ENCODE data around the gene ELAVL1.

ELAVL1 gene

GRCh38 chr19:7969555-7969939 is 35.9 kb downstream of the ELAVL1 start:
- H3K23ac ChIP-seq (ENCODE audit: low read length), result no peak overlapping the region
- no peak overlapping the region for H3K4ac ChIP-seq (ENCODE audit: low read depth, low read length)
- no peak overlapping the region for H2BK120ac ChIP-seq (ENCODE audit: low read depth, low read length)
- H3K56ac ChIP-seq (ENCODE audit: low read length), result no peak overlapping the region
- no peak overlapping the region for H2BK5ac ChIP-seq (ENCODE audit: low read length)
- no peaks in the 10 kb centered on the region for H3K79me2 ChIP-seq (ENCODE audit: control insufficient read depth, insufficient read depth, low read length)
- H3K9ac ChIP-seq (ENCODE audit: low read length), result no peak overlapping the region
- no peak overlapping the region for H3K18ac ChIP-seq (ENCODE audit: low read length)
- H3K27me3 ChIP-seq (ENCODE audit: insufficient read depth, low read length, poor library complexity), result no peaks in the 10 kb centered on the region
- peaks cover 2% of the 10 kb centered on the region for H3K79me1 ChIP-seq (ENCODE audit: low read length)
- H2AK5ac ChIP-seq (ENCODE audit: low read length), result no peak overlapping the region
- DNase-seq, result no peak
- H4K8ac ChIP-seq (ENCODE audit: low read depth, low read length), result no peak overlapping the region
- no peaks in the 10 kb centered on the region for H3K4me1 ChIP-seq (ENCODE audit: control insufficient read depth, low read depth, low read length)
- H3K4me3 ChIP-seq (ENCODE audit: low read length), result no peak overlapping the region
- no peak overlapping the region for H4K5ac ChIP-seq (ENCODE audit: low read length)
- H2BK15ac ChIP-seq (replicated peaks; ENCODE audit: low read depth), result no peak overlapping the region
- H3K36me3 ChIP-seq (ENCODE audit: control insufficient read depth, insufficient read depth, low read length), result peaks cover 27% of the 10 kb centered on the region
- H3K27ac ChIP-seq (ENCODE audit: low read depth, low read length), result no peak overlapping the region
- WGBS (ENCODE audit: extremely low coverage, insufficient coverage, low lambda C conversion rate), result no CpG with 5 or more reads among the region's 11 CpGs
- H3K4me2 ChIP-seq (ENCODE audit: low read length), result no peak overlapping the region

- no peak overlapping the region for H4K8ac ChIP-seq (ENCODE audit: low read depth, low read length)
- no peak overlapping the region for H3K9ac ChIP-seq (ENCODE audit: low read length)
- no peak overlapping the region for H2BK15ac ChIP-seq (replicated peaks; ENCODE audit: low read depth)
- no peaks in the 10 kb centered on the region for H3K79me2 ChIP-seq (ENCODE audit: control insufficient read depth, insufficient read depth, low read length)
- DNase-seq, result no peak
- no peak overlapping the region for H3K56ac ChIP-seq (ENCODE audit: low read length)
- no peak overlapping the region for H3K4ac ChIP-seq (ENCODE audit: low read depth, low read length)
- no CpG with 5 or more reads among the region's 20 CpGs for WGBS (ENCODE audit: extremely low coverage, insufficient coverage, low lambda C conversion rate)
- H3K18ac ChIP-seq (ENCODE audit: low read length), result no peak overlapping the region
- no peak overlapping the region for H2BK120ac ChIP-seq (ENCODE audit: low read depth, low read length)
- no peak overlapping the region for H3K4me2 ChIP-seq (ENCODE audit: low read length)
- H3K27me3 ChIP-seq (ENCODE audit: insufficient read depth, low read length, poor library complexity), result no peaks in the 10 kb centered on the region
- H3K23ac ChIP-seq (ENCODE audit: low read length), result no peak overlapping the region
- H3K4me3 ChIP-seq (ENCODE audit: low read length), result no peak overlapping the region
- no peak overlapping the region for H3K27ac ChIP-seq (ENCODE audit: low read depth, low read length)
- no peak overlapping the region for H2AK5ac ChIP-seq (ENCODE audit: low read length)
- no peak overlapping the region for H4K5ac ChIP-seq (ENCODE audit: low read length)
- peaks cover 2% of the 10 kb centered on the region for H3K79me1 ChIP-seq (ENCODE audit: low read length)
- peaks cover 29% of the 10 kb centered on the region for H3K36me3 ChIP-seq (ENCODE audit: control insufficient read depth, insufficient read depth, low read length)
- H2BK5ac ChIP-seq (ENCODE audit: low read length), result no peak overlapping the region
- no peaks in the 10 kb centered on the region for H3K4me1 ChIP-seq (ENCODE audit: control insufficient read depth, low read depth, low read length)
Observed at GRCh38 chr19:7968796-7969554, 36.5 kb downstream of the ELAVL1 start.

GRCh38 chr19:7968008-7968795 is 37.2 kb downstream of the ELAVL1 start:
- H3K36me3 ChIP-seq (ENCODE audit: control insufficient read depth, insufficient read depth, low read length), result peaks cover 23% of the 10 kb centered on the region
- no peak overlapping the region for H3K23ac ChIP-seq (ENCODE audit: low read length)
- no peak overlapping the region for H3K4me3 ChIP-seq (ENCODE audit: low read length)
- no peaks in the 10 kb centered on the region for H3K4me1 ChIP-seq (ENCODE audit: control insufficient read depth, low read depth, low read length)
- H3K27ac ChIP-seq (ENCODE audit: low read depth, low read length), result no peak overlapping the region
- no peak for DNase-seq
- no peak overlapping the region for H3K4me2 ChIP-seq (ENCODE audit: low read length)
- H3K18ac ChIP-seq (ENCODE audit: low read length), result no peak overlapping the region
- no peak overlapping the region for H3K9ac ChIP-seq (ENCODE audit: low read length)
- H2BK5ac ChIP-seq (ENCODE audit: low read length), result no peak overlapping the region
- H3K79me2 ChIP-seq (ENCODE audit: control insufficient read depth, insufficient read depth, low read length), result no peaks in the 10 kb centered on the region
- no peaks in the 10 kb centered on the region for H3K27me3 ChIP-seq (ENCODE audit: insufficient read depth, low read length, poor library complexity)
- H3K4ac ChIP-seq (ENCODE audit: low read depth, low read length), result no peak overlapping the region
- H3K79me1 ChIP-seq (ENCODE audit: low read length), result peaks cover 2% of the 10 kb centered on the region
- H2BK15ac ChIP-seq (replicated peaks; ENCODE audit: low read depth), result no peak overlapping the region
- H4K8ac ChIP-seq (ENCODE audit: low read depth, low read length), result no peak overlapping the region
- H2BK120ac ChIP-seq (ENCODE audit: low read depth, low read length), result no peak overlapping the region
- no peak overlapping the region for H2AK5ac ChIP-seq (ENCODE audit: low read length)
- no peak overlapping the region for H4K5ac ChIP-seq (ENCODE audit: low read length)
- no peak overlapping the region for H3K56ac ChIP-seq (ENCODE audit: low read length)
- no CpG with 5 or more reads among the region's 15 CpGs for WGBS (ENCODE audit: extremely low coverage, insufficient coverage, low lambda C conversion rate)

- no peak overlapping the region for H3K4ac ChIP-seq (ENCODE audit: low read depth, low read length)
- no peak overlapping the region for H4K5ac ChIP-seq (ENCODE audit: low read length)
- H3K36me3 ChIP-seq (ENCODE audit: control insufficient read depth, insufficient read depth, low read length), result peaks cover 17% of the 10 kb centered on the region
- H4K8ac ChIP-seq (ENCODE audit: low read depth, low read length), result no peak overlapping the region
- no peak overlapping the region for H3K27ac ChIP-seq (ENCODE audit: low read depth, low read length)
- no peak overlapping the region for H3K56ac ChIP-seq (ENCODE audit: low read length)
- H3K18ac ChIP-seq (ENCODE audit: low read length), result no peak overlapping the region
- DNase-seq, result no peak
- no peaks in the 10 kb centered on the region for H3K4me1 ChIP-seq (ENCODE audit: control insufficient read depth, low read depth, low read length)
- H3K27me3 ChIP-seq (ENCODE audit: insufficient read depth, low read length, poor library complexity), result no peaks in the 10 kb centered on the region
- H2BK5ac ChIP-seq (ENCODE audit: low read length), result no peak overlapping the region
- peaks cover 2% of the 10 kb centered on the region for H3K79me1 ChIP-seq (ENCODE audit: low read length)
- no peak overlapping the region for H3K4me2 ChIP-seq (ENCODE audit: low read length)
- H2BK15ac ChIP-seq (replicated peaks; ENCODE audit: low read depth), result no peak overlapping the region
- no CpG with 5 or more reads among the region's 12 CpGs for WGBS (ENCODE audit: extremely low coverage, insufficient coverage, low lambda C conversion rate)
- no peaks in the 10 kb centered on the region for H3K79me2 ChIP-seq (ENCODE audit: control insufficient read depth, insufficient read depth, low read length)
- no peak overlapping the region for H3K9ac ChIP-seq (ENCODE audit: low read length)
- H3K23ac ChIP-seq (ENCODE audit: low read length), result no peak overlapping the region
- no peak overlapping the region for H2AK5ac ChIP-seq (ENCODE audit: low read length)
- no peak overlapping the region for H3K4me3 ChIP-seq (ENCODE audit: low read length)
- H2BK120ac ChIP-seq (ENCODE audit: low read depth, low read length), result no peak overlapping the region
Observed at GRCh38 chr19:7965921-7966665, 39.3 kb downstream of the ELAVL1 start.

GRCh38 chr19:7965259-7965841 is 40.1 kb downstream of the ELAVL1 start:
- Histone ChIP-seq H2BK15ac (replicated peaks; ENCODE audit: low read depth) (no peak overlapping the region), H3K4ac (ENCODE audit: low read depth, low read length) (no peak overlapping the region), H3K23ac (ENCODE audit: low read length) (no peak overlapping the region), H4K8ac (ENCODE audit: low read depth, low read length) (no peak overlapping the region), H3K4me2 (ENCODE audit: low read length) (no peak overlapping the region), H3K9ac (ENCODE audit: low read length) (no peak overlapping the region), H3K36me3 (ENCODE audit: control insufficient read depth, insufficient read depth, low read length) (peaks cover 16% of the 10 kb centered on the region), H3K79me1 (ENCODE audit: low read length) (peaks cover 2% of the 10 kb centered on the region), H3K4me3 (ENCODE audit: low read length) (no peak overlapping the region), H3K56ac (ENCODE audit: low read length) (no peak overlapping the region), H2BK120ac (ENCODE audit: low read depth, low read length) (no peak overlapping the region), H3K79me2 (ENCODE audit: control insufficient read depth, insufficient read depth, low read length) (no peaks in the 10 kb centered on the region), H3K27me3 (ENCODE audit: insufficient read depth, low read length, poor library complexity) (no peaks in the 10 kb centered on the region), H3K18ac (ENCODE audit: low read length) (no peak overlapping the region), H4K5ac (ENCODE audit: low read length) (no peak overlapping the region), H2AK5ac (ENCODE audit: low read length) (no peak overlapping the region), H2BK5ac (ENCODE audit: low read length) (no peak overlapping the region), H3K27ac (ENCODE audit: low read depth, low read length) (no peak overlapping the region), H3K4me1 (ENCODE audit: control insufficient read depth, low read depth, low read length) (no peaks in the 10 kb centered on the region)
- WGBS (ENCODE audit: extremely low coverage, insufficient coverage, low lambda C conversion rate), result no CpG with 5 or more reads among the region's 12 CpGs
- DNase-seq, result no peak

All from mesendoderm (in vitro differentiated cells).